Endothelial cell of umbilical vein (primary cell): ENCODE data around the gene CYP2S1. TPM values are rescaled to one million over a fixed set of nuclear protein-coding genes. Genes with fewer than 3 reads are reported as not detected.
"Not testable (repeated sequence)": the region's sequence is repeated elsewhere in the genome, so short reads cannot be mapped to it uniquely, and the experiment has no call there.

Experiments
- BruUV-seq: library from RNA; stranded (reverse); fragments of 400-500 nt; replicated peaks from 2 replicates; lab custom pipeline; 2021; lab: Mats Ljungman, UMichigan
- CTCF ChIA-PET: fragments of 300-600, 350-600 bp; sonication (Branson Sonifier 250); formaldehyde crosslinking; loops from one replicate; lab custom pipeline; 2021; ENCODE audit warnings: antibody characterized with exemption, inconsistent platforms; lab: Charles Lee
- POLR2A ChIA-PET: fragments of 300-600, 350-600 bp; sonication (Branson Sonifier 250); formaldehyde crosslinking; loops from one replicate; lab custom pipeline; 2021; ENCODE audit warnings: antibody characterized with exemption, inconsistent platforms; lab: Charles Lee
- DNase-seq: peaks from one replicate; pipeline ENCODE4 v3.0.0-alpha.2; 2011; ENCODE audit warnings: low read depth, low spot score
- FAIRE-seq: peaks from 2 replicates; lab custom pipeline; 2011; peaks lifted over from hg19 to GRCh38; lab: Jason Lieb, UNC
- H2AFZ ChIP-seq: 2 replicates; pipeline ENCODE4 v1.6.0; 2012; ENCODE audit warnings: low read depth, low read length, control low read depth, inconsistent platforms
- H3K27ac ChIP-seq: 2 replicates; pipeline ENCODE4 v1.5.1; 2011; ENCODE audit warnings: low read depth, mild to moderate bottlenecking, control low read depth, low read length, moderate library complexity; ENCODE audit not compliant: insufficient read depth
- H3K27me3 ChIP-seq, 2 experiments: 2 replicates each; pipeline versions ENCODE4 v1.6.0 to v1.6.1; 2011; ENCODE audit warnings: low read length in 2 of 2, mixed read lengths in 1 of 2; ENCODE audit not compliant: control insufficient read depth in 2 of 2, insufficient read depth in 2 of 2
- H3K36me3 ChIP-seq, 2 experiments: 2 replicates in 1 of 2; 3 replicates in 1 of 2; pipeline ENCODE4 v1.5.1; 2011; ENCODE audit warnings: low read length in 2 of 2, mild to moderate bottlenecking in 1 of 2, moderate library complexity in 1 of 2; ENCODE audit not compliant: control insufficient read depth in 2 of 2, insufficient read depth in 2 of 2; ENCODE audit errors: extremely low read depth in 1 of 2
- H3K4me1 ChIP-seq: 3 replicates; pipeline ENCODE4 v1.5.1; 2011; ENCODE audit warnings: mild to moderate bottlenecking, low read length; ENCODE audit not compliant: control insufficient read depth, insufficient read depth; ENCODE audit errors: extremely low read depth
- H3K4me2 ChIP-seq: 2 replicates; pipeline ENCODE4 v1.6.1; 2011; ENCODE audit warnings: low read length, control low read depth, mixed read lengths; ENCODE audit not compliant: insufficient read depth
- H3K4me3 ChIP-seq, 3 experiments: fragments of 200-600 bp in 1 of 3; sonication (generic), shearing (Covaris generic) in 1 of 3; replicated peaks in 1 of 3; 2 replicates each; pipeline ENCODE4 v1.5.1; 2011 to 2016; ENCODE audit warnings: control low read depth in 3 of 3, low read length in 3 of 3, mild to moderate bottlenecking in 2 of 3, inconsistent platforms in 1 of 3, low read depth in 1 of 3, moderate library complexity in 1 of 3; ENCODE audit not compliant: insufficient read depth in 1 of 3
- H3K79me2 ChIP-seq: 2 replicates; pipeline ENCODE4 v1.6.0; 2012; ENCODE audit warnings: low read length, inconsistent platforms; ENCODE audit not compliant: control insufficient read depth, insufficient read depth
- H3K9ac ChIP-seq: replicated peaks from 2 replicates; pipeline ENCODE3; 2011; ENCODE audit warnings: low read length, control low read depth; ENCODE audit not compliant: insufficient read depth; ENCODE audit errors: extremely low read depth
- H3K9me1 ChIP-seq: replicated peaks from 3 replicates; pipeline ENCODE4 v1.6.0; 2011; ENCODE audit warnings: mild to moderate bottlenecking, low read length; ENCODE audit not compliant: control insufficient read depth, insufficient read depth; ENCODE audit errors: extremely low read depth
- H3K9me3 ChIP-seq: replicated peaks from 2 replicates; pipeline ENCODE4 v1.5.1; 2012; ENCODE audit warnings: low read length, inconsistent platforms; ENCODE audit not compliant: control insufficient read depth, insufficient read depth
- H4K20me1 ChIP-seq: replicated peaks from 2 replicates; pipeline ENCODE3; 2011; ENCODE audit warnings: mild to moderate bottlenecking, low read length; ENCODE audit not compliant: control insufficient read depth, insufficient read depth; ENCODE audit errors: extremely low read depth
- dilution Hi-C: fragments of 300-500 bp; cut with MboI; formaldehyde crosslinking; loops from one replicate; pipeline ENCODE4 v1.15.0; 2019; ENCODE audit warnings: low sequenced_read_pairs; ENCODE audit not compliant: extremely low pct_ligation_motif_present
- intact Hi-C: fragments of 100-400 bp; cut with micrococcal nuclease; formaldehyde crosslinking; loops from one replicate; pipeline ENCODE4 v1.10.0; 2022
- polyA plus RNA-seq, 4 experiments: library from polyadenylated mRNA; depleted of rRNA in 3 of 4; stranded (reverse) in 3 of 4; unstranded in 1 of 4; fragments of >200 nt; gene quantifications; 2 replicates each; pipeline versions ENCODE4 v1.2.1 to v1.2.3, GENCODE V29; 2011 to 2012; ENCODE audit warnings: missing spikeins in 1 of 4
- total RNA-seq: library from RNA; stranded (reverse); gene quantifications from 2 replicates; pipeline ENCODE4 v1.2.3, GENCODE V29; 2021
- TF ChIP-seq, protein P1 (sequence below), 2 donors: IDR thresholded peaks; 1 replicate in 1 of 2; 2 replicates in 1 of 2; pipeline ENCODE4 v1.5.1; 2011; ENCODE audit warnings: low read length in 2 of 2, mild to moderate bottlenecking in 2 of 2, moderate library complexity in 2 of 2, control low read depth in 1 of 2, inconsistent platforms in 1 of 2, low read depth in 1 of 2; ENCODE audit not compliant: insufficient read depth in 1 of 2; ENCODE audit errors: extremely low read depth in 1 of 2
- TF ChIP-seq, protein P2 (sequence below): IDR thresholded peaks from 2 replicates; pipeline ENCODE4 v1.6.1; 2011; ENCODE audit not compliant: insufficient read depth, insufficient read length

The CYP2S1 gene
- total and polyA plus RNA-seq, 2 donors (not counting 3 experiments of a cell fraction or from before 2014, with no cell fraction given) = 0.98 to 4.5 TPM

DNA sequence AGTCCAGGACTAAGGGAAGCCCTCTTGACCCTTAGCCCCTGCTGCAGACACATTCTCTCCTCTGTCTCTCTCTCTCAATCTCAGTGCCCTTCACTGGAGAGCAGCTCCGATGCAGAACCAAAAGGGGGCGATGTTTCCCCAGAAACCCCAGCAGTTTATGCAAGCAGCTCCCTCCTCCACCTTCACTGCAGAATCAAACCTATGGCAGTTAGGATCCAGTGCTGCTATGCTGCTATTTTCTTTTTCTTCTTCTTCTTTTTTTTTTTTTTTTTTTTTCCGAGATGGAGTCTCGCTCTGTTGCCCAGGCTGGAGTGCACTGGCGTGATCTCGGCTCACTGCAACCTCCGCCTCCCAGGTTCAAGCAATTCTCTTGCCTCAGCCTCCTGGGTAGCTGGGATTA, 11.3 kb downstream of the CYP2S1 start:
- H3K79me2 ChIP-seq, H2AFZ ChIP-seq, H3K9ac ChIP-seq, H3K4me3 ChIP-seq, H4K20me1 ChIP-seq, H3K36me3 ChIP-seq, H3K27me3 ChIP-seq, H3K9me1 ChIP-seq, H3K4me1 ChIP-seq, H3K9me3 ChIP-seq, dilution Hi-C loops, H3K27ac ChIP-seq, BruUV-seq, H3K4me2 ChIP-seq: not testable (repeated sequence)
- intact Hi-C loops = loop anchor here (1.0 to 2.0 kb wide), 4 partner anchors 18 to 150 kb away; no protein-coding TSS in a partner anchor
- TF ChIP-seq, protein P1, sequence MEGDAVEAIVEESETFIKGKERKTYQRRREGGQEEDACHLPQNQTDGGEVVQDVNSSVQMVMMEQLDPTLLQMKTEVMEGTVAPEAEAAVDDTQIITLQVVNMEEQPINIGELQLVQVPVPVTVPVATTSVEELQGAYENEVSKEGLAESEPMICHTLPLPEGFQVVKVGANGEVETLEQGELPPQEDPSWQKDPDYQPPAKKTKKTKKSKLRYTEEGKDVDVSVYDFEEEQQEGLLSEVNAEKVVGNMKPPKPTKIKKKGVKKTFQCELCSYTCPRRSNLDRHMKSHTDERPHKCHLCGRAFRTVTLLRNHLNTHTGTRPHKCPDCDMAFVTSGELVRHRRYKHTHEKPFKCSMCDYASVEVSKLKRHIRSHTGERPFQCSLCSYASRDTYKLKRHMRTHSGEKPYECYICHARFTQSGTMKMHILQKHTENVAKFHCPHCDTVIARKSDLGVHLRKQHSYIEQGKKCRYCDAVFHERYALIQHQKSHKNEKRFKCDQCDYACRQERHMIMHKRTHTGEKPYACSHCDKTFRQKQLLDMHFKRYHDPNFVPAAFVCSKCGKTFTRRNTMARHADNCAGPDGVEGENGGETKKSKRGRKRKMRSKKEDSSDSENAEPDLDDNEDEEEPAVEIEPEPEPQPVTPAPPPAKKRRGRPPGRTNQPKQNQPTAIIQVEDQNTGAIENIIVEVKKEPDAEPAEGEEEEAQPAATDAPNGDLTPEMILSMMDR (IDR thresholded peaks at IDR 0.05; ENCODE audit: extremely low read depth in 1 of 2, insufficient read depth in 1 of 2, low read depth in 1 of 2, low read length in 2 of 2) = peak; percentile 89 to 92
- POLR2A ChIA-PET = interaction anchor here (0.6 to 0.8 kb wide), 7 partner anchors 8 to 105 kb away, joined by 4 to 9 read pairs (median 5); partner anchors contain the start of genes AXL and HNRNPUL1
- CTCF ChIA-PET = interaction anchor here (0.6 to 9.1 kb wide), 48 partner anchors 8 to 543 kb away, joined by 3 to 244 read pairs (median 5); partner anchors contain the start of genes AXL, B9D2, CYP2S1 and DMAC2
- DNase-seq = peak; percentile 82
- FAIRE-seq = peak; percentile 97

DNA sequence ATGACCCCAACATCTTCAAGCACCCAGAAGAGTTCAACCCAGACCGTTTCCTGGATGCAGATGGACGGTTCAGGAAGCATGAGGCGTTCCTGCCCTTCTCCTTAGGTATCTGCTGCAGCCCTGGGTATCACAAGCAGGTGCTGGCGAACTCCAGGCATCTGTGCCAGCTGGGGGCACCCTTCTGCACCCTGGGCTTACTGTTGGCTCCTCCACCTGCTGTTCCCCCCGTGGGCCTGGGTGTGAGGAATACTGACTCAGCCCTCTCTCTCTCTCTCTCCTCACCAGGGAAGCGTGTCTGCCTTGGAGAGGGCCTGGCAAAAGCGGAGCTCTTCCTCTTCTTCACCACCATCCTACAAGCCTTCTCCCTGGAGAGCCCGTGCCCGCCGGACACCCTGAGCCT, 13.0 kb downstream of the CYP2S1 start:
- Histone ChIP-seq H3K27me3 (no peaks in the 10 kb centered on the region), H3K79me2 (no peaks in the 10 kb centered on the region), H3K4me1 (no peaks in the 10 kb centered on the region), H3K27ac (no peak overlapping the region), H3K9me3 (no peaks in the 10 kb centered on the region), H4K20me1 (no peaks in the 10 kb centered on the region), H2AFZ (no peak overlapping the region), H3K9me1 (no peaks in the 10 kb centered on the region), H3K4me2 (no peak overlapping the region), H3K9ac (no peak overlapping the region), H3K36me3 (no peaks in the 10 kb centered on the region), H3K4me3 (no peak overlapping the region)
- intact Hi-C loops (loop anchor here (2.0 kb wide), 1 partner anchor 17 kb away; no protein-coding TSS in a partner anchor), dilution Hi-C loops (no loop called here)
- ChIA-PET CTCF (interaction anchor here (1.3 to 9.1 kb wide), 2 partner anchors 56 to 102 kb away, joined by 3 to 244 read pairs; partner anchors contain the start of gene HNRNPUL1), POLR2A (no interaction called here)
- DNase-seq (no peak), FAIRE-seq (no peak)
- BruUV-seq = no TSS peak
- TF ChIP-seq, protein P2, sequence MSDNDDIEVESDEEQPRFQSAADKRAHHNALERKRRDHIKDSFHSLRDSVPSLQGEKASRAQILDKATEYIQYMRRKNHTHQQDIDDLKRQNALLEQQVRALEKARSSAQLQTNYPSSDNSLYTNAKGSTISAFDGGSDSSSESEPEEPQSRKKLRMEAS = no peak
